ENCODE data around the gene DIP2C. TPM values are rescaled to one million over a fixed set of nuclear protein-coding genes. Genes with fewer than 3 reads are reported as not detected.
A peak's percentile ranks its signal among the peaks of the same experiment; 100 is the strongest.
"Not testable (repeated sequence)": the region's sequence is repeated elsewhere in the genome, so short reads cannot be mapped to it uniquely, and the experiment has no call there.

The DIP2C gene
- total RNA-seq, 2 donors from 2014 or later, result 11.0 to 12.2 TPM

- intact Hi-C loops (cut with DNase I, micrococcal nuclease), result no loop called here
- ATAC-seq, result no peak
- DNase-seq, result peak in 1 of 2 donors; percentile 17
Observed at GRCh38 chr10:364267-364775, 325.1 kb downstream of the DIP2C start.

- ATAC-seq (no peak), DNase-seq (peak in 1 of 2 donors; percentile 20)
- intact Hi-C loops (cut with DNase I, micrococcal nuclease), result no loop called here
Observed at GRCh38 chr10:363152-363551, 326.3 kb downstream of the DIP2C start.

GRCh38 chr10:361203-362081 lies 328.0 kb downstream of the DIP2C start:
- ATAC-seq (no peak), DNase-seq (peak in 1 of 2 donors; percentile 15)
- intact Hi-C loops (cut with DNase I, micrococcal nuclease), result no loop called here

GRCh38 chr10:360653-361052 lies 328.8 kb downstream of the DIP2C start:
- intact Hi-C loops (cut with DNase I, micrococcal nuclease), result no loop called here
- no peak for ATAC-seq
- DNase-seq, result no peak

GRCh38 chr10:359762-360161 lies 329.7 kb downstream of the DIP2C start:
- ATAC-seq (no peak), DNase-seq (peak in 1 of 2 donors; percentile 5)
- intact Hi-C loops (cut with DNase I, micrococcal nuclease), result no loop called here

- intact Hi-C loops (cut with DNase I, micrococcal nuclease), result no loop called here
- ATAC-seq, result no peak
- peak in 1 of 2 donors; percentile 10 for DNase-seq
Observed at GRCh38 chr10:359093-359492, 330.4 kb downstream of the DIP2C start.

GRCh38 chr10:357201-357950 lies 332.1 kb downstream of the DIP2C start:
- peak in 1 of 2 donors; percentile 15 for DNase-seq
- ATAC-seq, result no peak
- intact Hi-C loops (cut with DNase I, micrococcal nuclease), result no loop called here

- ATAC-seq (no peak), DNase-seq (no peak)
- intact Hi-C loops (cut with DNase I, micrococcal nuclease), result no loop called here
Observed at GRCh38 chr10:356452-356851, 333.0 kb downstream of the DIP2C start.

- intact Hi-C loops (cut with DNase I, micrococcal nuclease), result no loop called here
- no peak for ATAC-seq
- no peak for DNase-seq
Observed at GRCh38 chr10:354901-355617, 334.4 kb downstream of the DIP2C start.

- intact Hi-C loops (cut with DNase I, micrococcal nuclease), result no loop called here
- ATAC-seq (no peak), DNase-seq (no peak)
Observed at GRCh38 chr10:352476-353235, 336.8 kb downstream of the DIP2C start.

GRCh38 chr10:351770-352334 lies 337.6 kb downstream of the DIP2C start:
- ATAC-seq (no peak), DNase-seq (no peak)
- intact Hi-C loops (cut with DNase I, micrococcal nuclease), result no loop called here

- intact Hi-C loops (cut with DNase I, micrococcal nuclease), result no loop called here
- DNase-seq, result no peak
- no peak for ATAC-seq
Observed at GRCh38 chr10:350981-351501, 338.4 kb downstream of the DIP2C start.

GRCh38 chr10:349081-349480 lies 340.4 kb downstream of the DIP2C start:
- intact Hi-C loops (cut with DNase I, micrococcal nuclease), result no loop called here
- ATAC-seq, result no peak
- no peak for DNase-seq

GRCh38 chr10:348456-348855 lies 341.0 kb downstream of the DIP2C start:
- DNase-seq (no peak), ATAC-seq (no peak)
- intact Hi-C loops (cut with DNase I, micrococcal nuclease), result no loop called here

GRCh38 chr10:347774-348173 lies 341.7 kb downstream of the DIP2C start:
- DNase-seq; ATAC-seq; intact Hi-C loops (cut with DNase I, micrococcal nuclease): not testable (repeated sequence)

- intact Hi-C loops (cut with DNase I, micrococcal nuclease); DNase-seq; ATAC-seq: not testable (repeated sequence)
Observed at GRCh38 chr10:347190-347589, 342.3 kb downstream of the DIP2C start.

- ATAC-seq (no peak), DNase-seq (no peak)
- intact Hi-C loops (cut with DNase I, micrococcal nuclease), result no loop called here
Observed at GRCh38 chr10:344582-345200, 344.8 kb downstream of the DIP2C start.

Data from left colon (tissue), 2 donors.